DMS153 treated with DMSO at 0.1 percent for 48 hours (cell line): ENCODE measurements around the gene CCN5.

Experiments used
- DNase-seq: peaks from one replicate; lab custom pipeline; 2025; ENCODE audit not compliant: unreplicated experiment; lab: John Stamatoyannopoulos, UW

The CCN5 gene

DNA sequence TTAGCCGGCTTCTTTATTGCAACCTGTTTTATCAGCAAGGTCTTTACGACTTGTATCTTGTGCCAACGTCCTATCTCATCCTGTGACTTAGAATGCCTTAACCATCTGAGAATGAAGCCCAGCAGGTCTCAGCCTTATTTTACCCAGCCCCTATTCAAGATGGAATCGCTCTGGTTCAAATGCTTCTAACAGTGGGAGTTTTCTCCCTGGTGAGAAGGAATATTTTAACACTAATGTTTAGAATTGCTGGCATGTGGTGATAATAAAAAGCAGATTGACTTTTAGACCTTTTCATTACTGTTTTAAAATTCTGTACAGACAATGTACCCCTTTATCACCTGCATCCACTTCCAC lies 20.6 kb downstream of the CCN5 start:
- no peak for DNase-seq

DNA sequence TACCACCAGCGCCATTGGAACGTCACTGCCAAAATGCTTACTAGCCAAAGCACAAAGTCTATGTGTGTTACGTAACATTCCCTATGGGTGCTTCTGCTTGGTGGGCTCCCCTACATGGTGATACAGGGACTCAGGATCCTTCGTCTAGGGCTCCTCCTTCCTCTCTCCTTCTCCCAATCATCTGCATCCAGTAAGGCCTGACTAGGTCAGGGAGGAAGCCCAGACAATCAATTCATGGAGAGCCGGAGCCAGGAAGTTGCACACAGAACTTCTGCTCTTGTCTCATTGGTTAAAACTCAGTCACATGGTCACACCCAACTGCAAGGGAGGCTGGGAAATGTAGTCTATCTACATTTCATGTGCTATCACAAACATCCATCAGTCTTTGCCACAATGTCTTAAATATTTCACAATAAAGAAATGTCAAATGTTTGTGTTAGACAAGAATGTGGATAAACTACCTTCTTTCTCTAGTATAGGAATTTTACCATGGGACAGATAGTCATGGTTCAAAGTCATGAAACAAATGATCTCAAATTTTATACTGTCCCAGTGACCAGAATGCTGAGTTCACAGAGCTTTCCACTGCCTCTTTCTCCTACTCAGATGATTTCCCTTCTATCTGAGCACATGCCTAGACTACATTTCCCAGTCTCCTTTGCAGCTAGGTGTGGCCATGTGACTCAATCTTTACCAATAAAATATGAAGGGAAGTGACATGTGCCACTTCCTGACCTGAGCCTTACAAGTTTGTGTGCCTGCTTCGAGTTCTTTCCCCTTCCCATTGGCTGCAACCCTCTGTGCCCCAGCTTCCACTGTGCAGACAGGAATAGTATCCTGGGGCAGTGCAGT lies 21.2 kb downstream of the CCN5 start:
- DNase-seq: peak; percentile 62

DNA sequence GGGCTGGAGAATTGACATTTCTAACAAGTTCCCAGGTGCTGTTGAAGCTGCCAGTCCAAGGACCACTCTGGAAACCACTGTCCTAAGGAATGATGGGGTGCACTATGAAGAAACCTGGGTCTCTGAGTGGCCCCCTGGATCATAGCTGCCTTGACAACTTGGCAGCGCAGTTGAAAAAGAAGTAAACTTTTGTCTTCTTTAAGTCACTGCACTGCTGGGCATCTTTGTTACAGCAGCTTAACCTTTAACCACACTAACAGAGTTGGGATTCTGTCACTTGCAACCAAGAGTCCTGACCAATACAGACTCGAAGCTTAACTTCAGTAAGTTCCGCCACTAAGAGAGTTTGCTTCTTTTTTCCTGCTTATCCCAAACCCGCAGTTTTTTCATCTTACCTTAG lies 21.9 kb downstream of the CCN5 start:
- no peak for DNase-seq

DNA sequence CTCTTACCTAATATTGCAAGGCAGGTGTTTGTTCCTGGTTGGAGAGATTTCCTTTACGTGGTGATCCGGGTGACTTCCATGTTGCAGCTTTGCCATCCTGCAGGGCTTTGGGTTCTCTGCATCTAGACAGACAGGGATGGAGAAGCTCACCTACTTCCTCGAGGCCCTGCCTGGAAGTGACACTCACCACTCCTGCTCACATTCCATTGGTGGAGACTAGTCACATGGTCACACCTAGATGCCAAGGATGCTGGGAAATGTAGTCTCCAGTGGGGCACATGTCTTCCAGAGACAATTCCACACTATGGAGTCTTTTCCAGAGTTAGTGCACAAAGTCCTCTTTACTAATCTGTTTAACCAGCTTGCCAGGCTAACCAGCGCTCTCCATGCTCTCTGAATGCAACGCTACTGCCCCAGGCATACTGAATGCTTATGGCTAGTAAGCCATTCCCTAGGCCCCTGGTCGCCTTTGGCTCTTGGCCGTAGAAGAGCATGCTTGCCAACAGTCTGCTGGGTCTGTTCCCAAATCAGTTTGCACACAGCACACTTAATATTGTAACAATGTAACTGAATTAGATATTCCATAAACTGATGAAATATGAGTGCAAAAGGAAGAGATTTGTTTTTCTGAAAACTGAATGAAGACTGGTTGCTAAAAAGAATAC lies 23.8 kb downstream of the CCN5 start:
- DNase-seq: peak; percentile 49

DNA sequence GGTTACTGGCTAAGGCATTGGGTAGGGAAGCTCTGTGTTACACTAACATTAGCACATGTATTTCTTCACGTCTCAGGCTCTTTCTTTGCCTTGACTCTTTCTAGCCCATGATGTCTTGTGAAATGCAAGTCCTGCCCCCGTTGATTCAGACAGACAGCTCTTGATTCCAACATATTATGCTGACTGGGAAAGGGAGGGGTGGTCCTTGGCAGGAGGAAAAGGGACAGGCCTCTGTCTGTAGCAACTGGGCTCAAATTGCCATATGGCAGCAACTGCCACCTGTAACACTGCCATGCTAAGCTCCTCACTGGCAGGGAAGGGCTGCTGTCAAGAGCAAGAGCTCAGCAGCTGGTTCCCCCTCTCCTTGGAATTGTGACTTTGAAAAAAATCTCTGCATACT lies 24.8 kb downstream of the CCN5 start:
- DNase-seq: no peak

DNA sequence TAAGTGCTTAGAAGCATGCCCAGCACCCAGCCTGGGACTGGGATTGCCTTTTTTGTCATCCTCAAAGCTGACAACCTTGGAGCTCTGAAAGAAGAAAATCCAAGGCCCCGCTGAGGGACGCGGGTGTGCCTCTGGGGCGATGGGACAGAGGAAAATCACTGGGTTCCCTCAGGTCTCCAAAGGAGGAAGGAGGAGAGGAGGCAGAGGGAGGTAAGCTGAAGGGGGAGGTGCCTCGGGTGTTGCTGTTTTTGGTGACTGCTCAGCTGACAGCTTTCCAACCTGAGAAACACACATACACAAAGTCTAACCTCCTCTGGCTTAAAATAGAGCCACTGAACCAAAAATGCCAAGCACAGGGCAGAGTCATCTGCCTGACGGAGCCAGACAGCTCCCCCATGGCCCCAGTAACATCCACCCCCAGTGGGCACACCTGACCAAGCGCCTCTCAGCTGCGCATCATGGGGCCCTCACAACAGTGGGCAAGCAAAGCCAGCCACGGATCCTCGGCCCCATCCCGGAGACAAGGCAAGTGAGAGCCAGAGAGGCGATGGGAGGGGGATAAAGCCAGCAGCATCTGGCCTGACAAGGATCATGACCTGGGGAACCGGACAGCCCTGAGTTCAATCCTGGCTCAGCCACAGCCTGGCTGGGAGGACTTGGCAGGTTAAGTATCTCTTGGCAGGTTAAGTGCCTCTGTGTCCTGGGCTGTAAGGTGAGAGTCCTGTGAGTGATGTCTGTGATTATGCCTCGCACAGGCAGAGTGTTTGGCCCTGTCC lies 27.3 kb downstream of the CCN5 start:
- DNase-seq: no peak

DNA sequence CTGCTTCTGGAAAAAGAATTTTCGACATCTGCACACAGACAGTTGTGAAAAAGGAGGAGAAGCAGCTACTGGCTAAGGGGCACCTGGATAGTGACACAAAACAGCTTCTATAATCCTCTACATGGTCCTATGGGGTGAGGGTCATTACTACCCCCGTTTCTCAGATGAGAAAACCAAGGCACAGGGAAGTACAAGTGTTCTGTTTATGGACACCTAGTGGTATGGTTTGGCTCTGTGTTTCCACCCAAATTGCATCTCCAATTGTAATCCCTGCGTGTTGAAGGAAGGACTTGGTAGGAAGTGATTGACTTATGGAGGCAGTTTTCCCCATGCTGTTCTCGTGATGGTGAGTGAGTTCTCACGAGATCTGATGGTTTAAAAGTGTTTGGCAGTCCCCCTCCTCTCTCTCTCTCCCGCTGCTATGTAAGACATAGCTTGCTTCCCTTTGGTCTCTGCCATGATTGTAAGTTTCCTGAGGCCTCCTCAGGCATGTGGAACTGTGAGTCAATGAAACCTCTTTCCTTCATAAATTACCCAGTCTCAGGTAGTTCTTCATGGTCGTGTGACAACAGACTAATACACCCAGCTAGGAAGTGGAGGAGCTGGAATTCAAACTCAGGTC lies 28.0 kb downstream of the CCN5 start:
- DNase-seq: no peak

DNA sequence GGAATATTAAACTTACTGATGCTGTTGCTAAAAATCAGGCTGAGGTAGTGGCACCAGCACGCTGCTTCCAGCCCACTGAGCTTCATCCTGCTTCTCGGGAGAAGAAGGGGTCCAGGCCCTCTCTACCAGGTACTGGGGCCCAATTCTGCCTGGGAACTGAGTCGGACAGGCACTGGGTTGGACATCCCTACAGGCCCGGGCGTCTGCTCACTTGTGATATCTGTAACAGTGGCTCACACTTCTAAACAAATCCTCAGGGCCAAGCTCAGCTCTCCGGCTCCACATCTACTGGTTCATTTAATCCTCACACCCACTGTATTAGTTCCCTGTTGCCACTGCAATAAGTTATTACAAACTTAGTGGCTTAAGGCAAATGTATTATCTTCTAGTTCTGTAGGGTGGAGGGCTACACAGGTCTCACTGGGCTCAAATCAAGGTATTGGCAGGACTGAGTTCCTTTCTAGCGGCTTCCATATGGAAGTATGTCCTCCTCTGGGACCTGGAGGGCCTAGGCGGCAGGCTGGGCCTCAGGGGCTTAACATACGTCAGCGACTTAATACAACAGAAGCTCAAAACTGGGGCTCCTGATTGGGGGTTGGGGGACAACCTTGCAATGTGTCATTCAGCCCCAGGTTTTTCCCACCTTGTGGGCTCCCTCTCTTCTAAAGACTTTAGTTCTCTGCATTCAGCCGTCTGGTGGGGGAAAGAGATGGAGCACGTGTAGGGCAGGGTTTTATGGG lies 28.9 kb downstream of the CCN5 start:
- no peak for DNase-seq

DNA sequence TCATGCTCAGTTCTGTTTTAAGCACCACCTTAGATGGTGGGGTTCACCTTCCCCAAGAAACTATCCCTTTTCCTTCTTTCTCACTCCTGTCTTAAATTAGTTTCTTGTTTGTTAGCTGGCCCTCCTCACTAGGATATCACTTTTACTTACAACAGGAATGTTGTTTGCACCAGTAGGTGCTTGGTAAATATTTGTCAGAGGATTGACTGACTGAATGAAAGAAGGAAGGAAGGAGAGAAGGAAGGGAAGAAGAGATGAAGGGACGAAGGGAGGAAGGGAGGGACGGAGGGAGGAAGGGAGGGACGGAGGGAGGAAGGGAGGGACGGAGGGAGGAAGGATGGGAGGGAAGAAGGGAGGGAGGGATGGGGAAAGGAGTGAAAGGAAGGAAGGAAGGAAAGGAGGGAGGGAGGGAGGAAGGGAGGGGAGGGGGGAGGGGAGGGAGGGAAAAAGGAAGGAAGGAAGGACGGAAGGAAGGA lies 30.0 kb downstream of the CCN5 start:
- no peak for DNase-seq

DNA sequence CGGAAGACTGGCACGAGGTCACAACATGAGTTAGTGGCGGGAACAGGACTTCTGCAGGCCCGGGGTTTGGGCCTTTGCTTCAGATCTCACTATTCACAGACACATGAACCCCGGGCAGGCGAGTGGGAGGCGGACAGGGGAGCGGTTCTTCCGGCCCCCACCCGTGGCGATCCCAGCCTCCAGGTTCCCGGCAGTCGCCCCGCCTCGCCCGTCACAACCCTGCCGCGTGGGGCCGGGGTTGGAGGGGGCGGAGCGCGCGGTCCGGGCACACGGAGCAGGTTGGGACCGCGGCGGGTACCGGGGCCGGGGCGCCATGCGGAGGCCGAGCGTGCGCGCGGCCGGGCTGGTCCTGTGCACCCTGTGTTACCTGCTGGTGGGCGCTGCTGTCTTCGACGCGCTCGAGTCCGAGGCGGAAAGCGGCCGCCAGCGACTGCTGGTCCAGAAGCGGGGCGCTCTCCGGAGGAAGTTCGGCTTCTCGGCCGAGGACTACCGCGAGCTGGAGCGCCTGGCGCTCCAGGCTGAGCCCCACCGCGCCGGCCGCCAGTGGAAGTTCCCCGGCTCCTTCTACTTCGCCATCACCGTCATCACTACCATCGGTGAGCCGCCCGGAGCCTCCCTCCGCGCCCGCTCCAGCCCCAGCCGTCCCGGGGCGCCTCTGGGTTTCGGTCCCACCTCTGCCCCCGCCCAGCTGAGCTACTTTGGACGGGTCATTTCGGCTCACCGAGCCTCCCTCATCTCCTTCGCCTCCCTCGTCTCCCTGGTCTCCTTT lies 30.6 kb downstream of the CCN5 start, which contains the start of gene KCNK15:
TSS of gene KCNK15 (plus strand) at position 268 of the 769 bp plus-strand sequence. CDS start at position 314, 46 bp downstream.
- no peak for DNase-seq

DNA sequence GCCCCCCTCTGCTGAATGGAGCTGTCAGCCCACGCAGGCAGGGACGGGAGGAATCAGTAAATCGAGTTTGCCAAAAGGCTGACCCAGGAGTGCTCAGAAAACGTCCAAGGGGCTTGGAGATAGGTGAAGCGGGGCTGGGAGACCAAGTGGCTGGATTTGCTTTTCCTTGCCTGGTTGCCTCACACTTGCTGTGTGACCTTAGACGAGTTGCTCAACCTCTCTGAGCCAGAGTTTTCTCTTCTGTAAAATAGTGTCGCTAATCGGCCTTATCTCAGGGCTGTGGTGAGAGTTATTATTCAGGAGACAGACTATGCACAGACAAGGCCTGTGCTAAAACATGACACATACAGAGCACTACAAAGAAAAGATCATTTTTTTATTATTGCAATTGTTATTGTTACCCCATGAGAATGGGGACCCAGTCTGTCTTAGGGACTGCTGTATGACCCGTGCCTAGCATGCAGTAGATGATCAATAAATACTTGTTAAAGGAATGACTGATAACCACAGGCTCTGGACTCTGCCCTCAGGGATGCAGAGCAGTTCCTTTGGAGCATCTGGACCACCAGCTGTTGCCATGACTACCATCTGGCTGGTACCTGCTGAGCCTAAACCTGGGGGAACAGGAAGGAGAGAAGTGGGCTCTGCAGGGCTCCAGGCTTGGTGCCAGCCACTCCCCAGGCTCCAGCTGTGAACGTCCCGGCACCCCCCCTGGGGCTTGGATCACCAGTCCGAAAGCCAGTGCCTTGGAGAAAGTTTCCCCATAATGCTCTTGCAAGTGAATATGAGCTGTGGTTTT lies 31.4 kb downstream of the CCN5 start:
- DNase-seq: no peak

DNA sequence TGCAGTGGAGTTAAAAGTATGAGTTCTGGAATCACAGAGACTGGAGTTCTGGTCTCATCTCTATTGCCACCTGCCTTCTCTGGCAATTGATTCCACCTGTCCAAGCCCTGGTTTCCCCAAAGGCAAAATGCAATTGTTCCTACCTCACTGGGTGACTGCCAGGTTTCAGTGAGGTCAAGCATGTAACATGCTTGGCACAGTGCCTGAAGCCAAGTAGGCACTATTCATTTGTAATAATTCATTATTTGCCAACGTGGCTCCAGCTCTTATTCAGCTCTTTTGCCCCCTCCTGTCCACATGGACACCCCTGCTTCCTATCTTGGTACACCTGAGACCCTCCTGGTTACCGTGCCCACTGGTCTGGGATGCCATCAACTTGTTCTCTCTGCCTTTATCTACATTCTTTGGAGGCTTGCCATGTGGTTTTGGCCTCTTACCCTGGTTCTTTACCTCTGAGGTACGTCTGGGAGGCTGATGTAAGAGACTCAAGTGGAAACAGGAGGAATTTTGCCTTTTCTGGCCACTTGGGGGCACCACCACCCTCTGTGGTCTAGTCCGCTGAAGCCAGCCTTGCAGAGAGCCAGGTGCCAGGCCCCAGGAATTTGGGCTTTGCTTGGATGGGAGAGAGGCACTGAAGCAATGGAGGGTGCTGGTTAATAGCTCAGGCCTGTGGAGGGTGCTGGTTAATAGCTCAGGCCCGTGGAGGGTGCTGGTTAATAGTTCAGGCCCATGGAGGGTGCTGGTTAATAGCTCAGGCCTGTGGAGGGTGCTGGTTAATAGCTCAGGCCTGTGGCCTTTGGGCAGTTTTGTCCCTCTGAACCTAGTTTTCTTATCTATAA lies 32.2 kb downstream of the CCN5 start:
- DNase-seq: peak; percentile 94

DNA sequence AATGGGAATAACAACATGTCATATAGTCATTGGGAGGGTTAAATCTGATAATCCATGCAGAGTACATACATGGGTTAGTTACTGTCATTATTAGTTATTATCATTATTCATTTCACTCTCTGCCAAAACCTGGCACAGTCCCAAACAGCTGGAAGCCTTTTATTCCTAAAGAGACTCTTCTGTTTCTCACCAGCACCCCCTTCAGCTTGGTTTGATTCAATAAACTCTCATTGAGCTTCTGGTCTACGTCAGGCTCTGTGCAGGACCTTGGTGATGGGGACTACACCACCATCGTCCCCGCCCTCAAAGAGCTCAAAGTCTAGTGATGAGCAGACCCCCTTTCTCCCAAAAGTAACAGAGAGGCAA lies 32.8 kb downstream of the CCN5 start:
- peak; percentile 4 for DNase-seq

DNA sequence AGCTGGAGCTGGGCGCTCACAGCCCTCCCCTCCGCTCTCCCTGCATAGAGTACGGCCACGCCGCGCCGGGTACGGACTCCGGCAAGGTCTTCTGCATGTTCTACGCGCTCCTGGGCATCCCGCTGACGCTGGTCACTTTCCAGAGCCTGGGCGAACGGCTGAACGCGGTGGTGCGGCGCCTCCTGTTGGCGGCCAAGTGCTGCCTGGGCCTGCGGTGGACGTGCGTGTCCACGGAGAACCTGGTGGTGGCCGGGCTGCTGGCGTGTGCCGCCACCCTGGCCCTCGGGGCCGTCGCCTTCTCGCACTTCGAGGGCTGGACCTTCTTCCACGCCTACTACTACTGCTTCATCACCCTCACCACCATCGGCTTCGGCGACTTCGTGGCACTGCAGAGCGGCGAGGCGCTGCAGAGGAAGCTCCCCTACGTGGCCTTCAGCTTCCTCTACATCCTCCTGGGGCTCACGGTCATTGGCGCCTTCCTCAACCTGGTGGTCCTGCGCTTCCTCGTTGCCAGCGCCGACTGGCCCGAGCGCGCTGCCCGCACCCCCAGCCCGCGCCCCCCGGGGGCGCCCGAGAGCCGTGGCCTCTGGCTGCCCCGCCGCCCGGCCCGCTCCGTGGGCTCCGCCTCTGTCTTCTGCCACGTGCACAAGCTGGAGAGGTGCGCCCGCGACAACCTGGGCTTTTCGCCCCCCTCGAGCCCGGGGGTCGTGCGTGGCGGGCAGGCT lies 35.1 kb downstream of the CCN5 start:
- DNase-seq: no peak

DNA sequence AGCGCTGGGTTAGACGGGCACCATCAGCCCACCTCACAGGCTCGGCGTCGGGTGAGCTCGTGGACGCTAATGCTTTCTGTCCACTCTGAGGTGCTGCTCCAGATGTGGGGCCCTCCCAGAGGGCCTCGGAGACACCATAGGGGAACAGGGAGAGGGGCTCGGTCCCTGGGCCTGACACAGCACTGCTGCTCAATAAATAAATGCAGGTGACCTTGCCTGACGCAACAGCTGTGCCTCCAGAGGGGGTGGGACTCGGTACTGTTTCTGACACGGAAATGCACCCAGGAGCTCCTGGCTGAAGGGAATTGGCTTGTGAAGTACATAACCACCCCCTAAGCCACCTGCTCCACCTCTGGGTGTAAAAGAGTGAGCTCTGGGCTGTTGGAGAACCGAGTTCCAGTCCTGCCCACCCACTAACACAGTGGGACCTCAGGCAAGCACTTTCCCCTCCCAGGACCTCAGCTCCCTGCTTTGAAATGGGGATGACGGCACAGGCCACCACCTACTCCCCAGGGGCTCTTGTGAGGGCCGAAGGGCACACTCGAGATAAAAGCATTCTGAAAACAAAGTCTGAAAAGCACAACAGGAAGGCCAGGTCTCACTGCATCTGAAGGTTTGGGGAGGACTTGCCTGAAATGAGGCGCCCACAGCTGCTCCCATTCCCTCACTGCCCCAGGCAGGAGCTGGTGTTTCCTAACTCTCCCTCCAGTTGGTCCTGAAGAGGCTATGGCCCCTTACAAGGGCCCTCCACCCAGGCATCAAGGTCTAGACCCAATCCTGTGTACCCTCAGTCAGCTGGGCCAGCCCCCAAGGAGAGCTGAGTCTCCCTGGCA lies 37.1 kb downstream of the CCN5 start:
- DNase-seq: no peak

DNA sequence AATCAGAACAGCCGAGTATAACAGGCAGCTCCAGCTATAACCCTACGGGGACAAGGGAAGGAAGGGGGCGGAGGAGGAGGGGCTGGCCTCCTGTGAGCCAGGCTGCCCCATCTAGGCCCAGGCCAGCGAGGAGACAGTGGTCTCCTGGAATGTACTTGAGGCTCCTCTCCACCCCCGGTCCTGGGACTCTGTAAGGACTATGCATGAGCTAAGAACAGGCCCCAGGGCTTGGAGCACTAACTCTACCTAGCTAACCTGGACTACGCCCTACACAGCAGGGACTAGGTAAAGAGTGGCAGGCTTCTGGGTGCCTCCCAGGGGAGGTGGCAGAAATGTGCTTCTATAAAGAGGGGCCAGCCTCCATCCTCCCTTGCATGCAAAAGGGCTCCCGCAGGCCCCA lies 39.4 kb downstream of the CCN5 start:
- no peak for DNase-seq
